NCI-H2171 (cell line): Measurements from ENCODE around the gene MIA.
A peak's percentile ranks its signal among the peaks of the same experiment; 100 is the strongest.
"Not testable (repeated sequence)": the region's sequence is repeated elsewhere in the genome, so short reads cannot be mapped to it uniquely, and the experiment has no call there.

Source experiments
- DNase-seq: peaks from one replicate; lab custom pipeline; 2025; lab: John Stamatoyannopoulos, UW

The MIA gene

GRCh38 chr19:40780582-40780981 is 5.3 kb downstream of the MIA start:
- DNase-seq: no peak

DNA sequence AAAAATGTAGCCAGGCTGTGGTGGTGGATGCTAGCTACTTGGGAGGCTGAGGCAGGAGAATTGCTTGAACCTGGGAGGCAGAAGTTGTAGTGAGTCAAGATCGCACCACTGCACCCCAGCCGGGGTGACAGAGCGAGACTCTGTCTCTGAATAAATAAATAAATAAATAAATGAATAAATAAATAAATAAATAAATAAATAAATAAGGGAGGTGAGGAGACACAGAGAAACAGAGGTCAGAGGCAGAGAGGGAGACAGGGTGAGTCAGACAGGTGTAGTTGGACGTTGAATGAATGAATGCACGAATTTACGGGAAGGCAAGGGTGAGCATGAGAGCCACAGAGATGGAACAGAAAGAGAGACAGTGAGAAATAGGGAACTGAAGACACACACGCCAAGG is 5.8 kb downstream of the MIA start:
- DNase-seq: no peak

GRCh38 chr19:40783711-40784110 is 8.4 kb downstream of the MIA start:
- DNase-seq: no peak

- DNase-seq: not testable (repeated sequence)
These were observed 8.8 kb downstream of the MIA start for GRCh38 chr19:40784146-40784545.

GRCh38 chr19:40785526-40785925 is 10.2 kb downstream of the MIA start:
- DNase-seq: no peak

GRCh38 chr19:40786060-40787037 is 11.0 kb downstream of the MIA start:
- DNase-seq: no peak

- no peak for DNase-seq
These were observed 16.0 kb downstream of the MIA start for GRCh38 chr19:40791349-40791748.

GRCh38 chr19:40791996-40792395 is 16.7 kb downstream of the MIA start:
- DNase-seq: no peak

- DNase-seq: no peak
These were observed 22.0 kb downstream of the MIA start for GRCh38 chr19:40797166-40797962.

- DNase-seq: no peak
These were observed 22.8 kb downstream of the MIA start for GRCh38 chr19:40797963-40798682.

DNA sequence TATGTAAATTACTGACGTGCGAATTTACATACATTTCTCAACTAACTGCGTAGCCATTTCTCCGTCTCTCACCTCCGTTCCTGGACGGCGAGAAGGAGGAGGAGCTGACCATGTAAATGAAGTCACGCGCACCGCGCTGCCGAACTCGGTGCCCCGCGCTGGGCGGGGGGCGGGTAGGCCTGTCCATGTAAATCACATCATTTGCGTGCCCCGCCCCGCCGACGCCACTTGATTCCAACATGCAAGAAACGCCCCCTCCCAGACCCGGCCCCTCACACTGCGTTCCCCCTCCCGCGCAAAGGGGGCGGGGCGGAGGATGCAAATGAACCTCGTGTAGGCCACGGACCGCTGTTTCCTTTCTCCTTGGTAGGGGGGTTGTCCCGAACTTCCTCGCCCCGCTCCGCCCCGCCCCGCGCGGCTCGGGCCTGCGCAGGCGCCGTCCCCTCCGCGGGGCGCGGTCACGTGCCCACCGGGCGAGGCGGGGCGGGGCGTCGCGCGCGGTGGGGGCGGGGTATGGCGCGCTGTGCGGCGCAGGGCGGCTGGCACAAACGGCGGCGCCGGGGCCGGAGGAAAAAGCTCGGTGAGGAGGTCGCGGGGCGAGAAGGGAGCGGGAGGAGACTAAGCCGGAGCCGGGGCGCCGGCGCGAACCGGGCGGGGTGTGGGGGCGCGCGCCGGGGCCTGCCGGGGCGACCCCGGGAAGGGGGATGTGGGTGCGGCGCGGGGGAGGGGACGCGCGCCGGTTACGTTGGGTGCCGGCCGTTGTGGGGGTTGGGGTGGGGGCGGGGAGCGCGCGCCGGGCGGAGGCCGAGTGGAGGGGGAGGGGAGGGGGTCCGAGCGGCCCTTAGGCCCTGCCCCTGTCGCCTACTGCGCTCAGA is 23.6 kb downstream of the MIA start, which contains the start of gene EGLN2:
TSS of gene EGLN2 (plus strand) at position 509 of the 875 bp plus-strand sequence. CDS start 1,382 bp downstream, outside the sequence.
- DNase-seq: peak; percentile 99

DNA sequence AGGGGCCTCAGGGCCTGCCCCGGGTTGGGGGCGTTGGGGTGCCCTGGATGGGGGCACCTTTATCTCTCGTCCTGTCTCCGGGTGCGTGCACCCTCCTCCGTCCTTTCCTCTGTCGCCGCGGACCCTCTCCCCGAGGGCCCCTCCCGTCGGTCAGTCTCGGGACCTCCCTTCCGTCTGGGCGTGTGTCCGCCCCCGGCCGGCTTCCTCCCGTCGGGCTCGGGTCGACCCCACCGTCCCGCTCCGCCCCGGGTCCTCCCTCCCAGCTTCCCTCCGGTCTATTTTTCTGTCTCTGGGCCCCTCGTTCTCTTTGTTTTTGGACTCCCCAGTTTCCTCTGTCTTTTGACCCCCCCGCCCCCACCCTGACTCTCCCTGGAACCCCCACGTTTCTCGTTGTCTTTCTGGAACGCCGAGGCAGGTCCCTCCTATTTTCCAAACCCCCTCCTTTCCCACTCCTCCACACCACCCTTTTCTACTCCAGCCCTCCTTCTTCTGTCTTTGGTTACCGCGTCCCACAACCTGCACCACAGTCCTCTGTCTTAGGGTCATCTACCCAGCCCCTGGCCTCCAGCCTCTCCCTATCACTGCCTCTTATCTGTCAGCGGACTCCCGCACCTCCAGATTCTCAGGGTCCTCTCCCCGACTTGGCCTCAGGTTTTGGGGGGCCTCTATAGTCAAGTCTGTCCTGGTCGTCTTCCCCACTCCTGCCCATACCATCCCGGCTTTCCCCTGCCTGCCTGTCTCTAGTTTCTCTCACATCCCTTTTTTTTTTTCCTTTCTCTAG is 24.4 kb downstream of the MIA start:
- no peak for DNase-seq

DNA sequence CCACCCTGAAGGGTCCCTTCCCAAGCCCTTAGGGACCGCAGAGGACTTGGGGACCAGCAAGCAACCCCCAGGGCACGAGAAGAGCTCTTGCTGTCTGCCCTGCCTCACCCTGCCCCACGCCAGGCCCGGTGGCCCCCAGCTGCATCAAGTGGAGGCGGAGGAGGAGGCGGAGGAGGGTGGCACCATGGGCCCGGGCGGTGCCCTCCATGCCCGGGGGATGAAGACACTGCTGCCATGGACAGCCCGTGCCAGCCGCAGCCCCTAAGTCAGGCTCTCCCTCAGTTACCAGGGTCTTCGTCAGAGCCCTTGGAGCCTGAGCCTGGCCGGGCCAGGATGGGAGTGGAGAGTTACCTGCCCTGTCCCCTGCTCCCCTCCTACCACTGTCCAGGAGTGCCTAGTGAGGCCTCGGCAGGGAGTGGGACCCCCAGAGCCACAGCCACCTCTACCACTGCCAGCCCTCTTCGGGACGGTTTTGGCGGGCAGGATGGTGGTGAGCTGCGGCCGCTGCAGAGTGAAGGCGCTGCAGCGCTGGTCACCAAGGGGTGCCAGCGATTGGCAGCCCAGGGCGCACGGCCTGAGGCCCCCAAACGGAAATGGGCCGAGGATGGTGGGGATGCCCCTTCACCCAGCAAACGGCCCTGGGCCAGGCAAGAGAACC is 25.1 kb downstream of the MIA start:
- DNase-seq: no peak

DNA sequence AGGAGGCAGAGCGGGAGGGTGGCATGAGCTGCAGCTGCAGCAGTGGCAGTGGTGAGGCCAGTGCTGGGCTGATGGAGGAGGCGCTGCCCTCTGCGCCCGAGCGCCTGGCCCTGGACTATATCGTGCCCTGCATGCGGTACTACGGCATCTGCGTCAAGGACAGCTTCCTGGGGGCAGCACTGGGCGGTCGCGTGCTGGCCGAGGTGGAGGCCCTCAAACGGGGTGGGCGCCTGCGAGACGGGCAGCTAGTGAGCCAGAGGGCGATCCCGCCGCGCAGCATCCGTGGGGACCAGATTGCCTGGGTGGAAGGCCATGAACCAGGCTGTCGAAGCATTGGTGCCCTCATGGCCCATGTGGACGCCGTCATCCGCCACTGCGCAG is 25.7 kb downstream of the MIA start:
- DNase-seq: no peak

DNA sequence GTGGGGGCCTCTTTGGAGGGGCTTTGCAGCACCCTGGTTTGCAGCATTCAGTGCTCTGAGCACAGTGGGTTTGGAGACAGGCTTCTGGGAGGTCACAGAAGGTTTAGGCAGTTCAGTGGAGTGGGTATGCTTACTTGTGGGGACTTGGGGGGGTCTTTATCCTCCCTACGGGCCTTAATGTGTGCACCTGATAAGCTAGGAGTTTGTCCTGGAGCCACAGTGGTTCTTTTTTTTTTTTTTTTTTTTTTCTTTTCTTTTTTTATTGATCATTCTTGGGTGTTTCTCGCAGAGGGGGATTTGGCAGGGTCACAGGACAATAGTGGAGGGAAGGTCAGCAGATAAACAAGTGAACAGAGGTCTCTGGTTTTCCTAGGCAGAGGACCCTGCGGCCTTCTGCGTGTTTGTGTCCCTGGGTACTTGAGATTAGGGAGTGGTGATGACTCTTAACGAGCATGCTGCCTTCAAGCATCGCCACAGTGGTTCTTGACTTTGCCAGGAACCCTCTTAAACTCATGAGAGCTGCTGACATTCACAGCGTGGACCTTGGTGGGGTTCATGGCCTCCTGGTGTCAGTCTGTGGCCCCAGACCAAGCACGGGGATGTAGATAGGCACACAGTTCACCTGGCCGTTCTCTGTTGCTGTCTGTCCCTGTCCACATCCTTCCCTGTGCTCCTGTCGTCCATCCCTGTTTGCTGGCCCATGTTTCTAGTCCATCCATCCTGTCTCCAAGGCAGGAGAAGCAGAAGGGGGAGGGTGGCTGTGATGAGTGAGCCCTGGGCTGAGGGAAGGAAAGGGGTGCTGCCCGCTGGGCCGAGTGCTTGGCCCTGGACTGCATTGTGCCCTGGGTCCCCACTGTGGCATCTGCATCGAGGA is 26.3 kb downstream of the MIA start:
- no peak for DNase-seq

DNA sequence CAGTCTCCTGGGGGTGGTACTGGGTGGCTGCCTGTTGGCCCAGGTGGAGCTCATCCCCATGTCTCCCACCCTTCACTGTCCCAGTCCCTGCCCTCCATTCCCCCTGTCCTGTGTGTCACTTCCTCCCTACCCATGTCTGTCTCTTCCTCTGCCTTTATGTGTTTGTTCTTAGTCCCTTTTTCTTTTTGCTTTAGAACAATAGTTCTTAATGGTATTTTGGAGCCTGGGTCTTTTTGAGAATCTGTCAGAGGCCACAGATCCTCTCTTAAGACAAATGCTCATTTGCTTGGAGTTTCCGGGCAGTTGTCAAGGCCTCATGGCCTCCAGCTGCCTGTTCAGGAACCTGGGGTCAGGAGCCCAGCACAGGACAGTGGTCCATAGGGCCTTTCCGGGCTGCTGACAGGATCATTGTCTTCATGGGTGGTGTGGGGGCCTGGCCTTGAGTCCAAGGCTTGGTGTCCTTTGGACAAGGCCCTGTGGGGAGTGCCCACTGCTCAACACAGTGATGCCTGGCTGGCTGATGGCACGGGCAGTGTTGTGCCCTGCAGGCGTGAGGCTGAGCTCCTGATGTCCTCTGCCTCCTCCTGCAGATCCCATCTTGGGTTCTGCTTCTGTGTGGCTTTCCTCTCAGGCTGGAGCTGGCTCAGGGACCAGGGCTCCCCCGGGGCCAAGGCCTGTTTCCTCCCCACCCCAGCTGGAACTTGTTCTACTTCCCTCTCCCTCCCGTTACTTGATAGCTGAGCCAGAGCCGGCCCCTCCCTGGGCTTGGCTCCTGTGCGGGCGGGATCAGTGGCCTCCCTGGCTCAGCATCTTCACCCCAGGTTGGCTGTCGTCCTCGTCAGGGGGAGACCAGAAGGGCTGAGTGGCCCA is 27.2 kb downstream of the MIA start:
- peak; percentile 7 for DNase-seq

DNA sequence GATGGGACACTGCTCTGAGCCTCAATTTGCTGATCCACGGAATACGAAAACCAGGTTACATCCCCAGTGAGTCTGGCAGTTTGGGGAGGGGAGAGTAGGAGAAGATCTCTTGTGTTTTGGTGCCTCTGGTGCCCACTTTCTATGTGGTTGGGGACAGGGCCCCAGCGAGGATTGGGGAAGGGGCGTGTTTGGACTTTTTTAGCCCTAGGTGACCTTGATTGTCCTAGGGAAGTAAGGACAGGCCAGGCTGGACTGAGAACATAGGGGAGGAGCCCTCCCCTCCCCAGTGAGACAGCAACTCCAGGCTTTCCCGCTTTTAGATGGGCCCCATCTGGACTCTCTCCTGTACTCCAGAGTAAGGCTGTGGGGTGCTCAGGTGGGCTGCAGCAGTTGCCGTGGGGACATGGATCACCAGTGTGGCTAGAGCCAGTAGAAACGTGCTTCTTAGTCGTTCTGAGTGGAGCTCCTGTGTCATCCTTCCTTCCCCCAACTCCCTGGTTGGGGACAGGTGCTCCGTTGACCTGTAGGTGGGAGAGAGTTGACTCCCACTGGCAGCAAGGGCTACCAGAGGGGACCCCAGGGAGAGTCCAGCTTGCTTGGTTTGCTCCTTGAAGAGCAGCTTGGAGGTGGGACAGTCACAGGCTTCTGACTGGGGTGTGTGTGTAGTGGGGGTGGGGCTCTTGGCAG is 28.0 kb downstream of the MIA start:
- no peak for DNase-seq
